HG03378 (cell line): ENCODE results near the gene CCDC3.

Experiments
- ATAC-seq: cut with Tn5 transposase; IDR thresholded peaks from one replicate; pipeline ENCODE4 v1.9.1; 2021; ENCODE audit warnings: mild to moderate bottlenecking, moderate library complexity; ENCODE audit not compliant: unreplicated experiment

The CCDC3 gene

DNA sequence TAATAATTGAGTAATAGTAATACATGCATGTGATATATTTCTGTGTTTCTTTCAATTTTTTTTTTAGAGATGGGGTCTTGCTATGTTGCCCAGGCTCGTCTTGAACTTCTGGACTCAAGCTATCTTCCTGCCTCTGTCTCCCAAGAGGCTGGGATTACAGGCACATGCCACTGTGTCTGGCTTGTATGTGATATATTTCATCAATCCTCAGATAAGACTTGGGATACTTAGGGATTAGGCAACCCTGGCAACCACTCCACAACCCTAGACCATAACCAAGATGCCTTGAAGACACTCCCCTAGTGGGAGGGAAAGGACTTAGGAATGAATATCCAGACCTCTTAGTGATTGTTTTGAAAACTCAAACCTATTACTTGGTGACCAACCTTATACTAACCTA, 154.8 kb downstream of the CCDC3 start:
- ATAC-seq, result no peak
